Endodermal cell (in vitro differentiated cells): ENCODE data around the gene TMUB1. TPM values are rescaled to one million over a fixed set of nuclear protein-coding genes. Genes with fewer than 3 reads are reported as not detected.

ENCODE experiments used
- DNase-seq: peaks from one replicate; pipeline ENCODE4 v3.0.0-alpha.2; 2017
- H3K27ac ChIP-seq: 2 replicates; pipeline ENCODE4 v1.5.1; 2013; ENCODE audit warnings: mild to moderate bottlenecking, low read depth, low read length, moderate library complexity
- H3K27me3 ChIP-seq: 2 replicates; pipeline ENCODE4 v1.6.1; 2013; ENCODE audit warnings: mild to moderate bottlenecking, low read length, moderate library complexity; ENCODE audit not compliant: insufficient read depth, control insufficient read depth, poor library complexity, severe bottlenecking
- H3K36me3 ChIP-seq: 2 replicates; pipeline ENCODE4 v1.7.0; 2013; ENCODE audit warnings: mild to moderate bottlenecking, low read length, moderate library complexity; ENCODE audit not compliant: control insufficient read depth, insufficient read depth
- H3K4me1 ChIP-seq: one replicate; pipeline ENCODE4 v1.7.0; 2013; ENCODE audit warnings: low read length; ENCODE audit not compliant: control insufficient read depth, insufficient read depth
- H3K4me3 ChIP-seq: 2 replicates; pipeline ENCODE4 v1.5.1; 2013; ENCODE audit warnings: mild to moderate bottlenecking, low read length, moderate library complexity
- H3K9ac ChIP-seq: 2 replicates; pipeline ENCODE4 v1.6.1; 2013; ENCODE audit warnings: mild to moderate bottlenecking, low read length, moderate library complexity; ENCODE audit not compliant: poor library complexity, severe bottlenecking; ENCODE audit errors: extremely low read depth
- H3K9me3 ChIP-seq: 2 replicates; pipeline ENCODE4 v1.6.1; 2013; ENCODE audit warnings: mild to moderate bottlenecking, low read length, moderate library complexity; ENCODE audit not compliant: control insufficient read depth
- H3K27ac Mint-ChIP-seq: 2 replicates; pipeline ENCODE4 v1.8.0; 2020; ENCODE audit warnings: mixed read lengths
- H3K27me3 Mint-ChIP-seq: 2 replicates; pipeline ENCODE4 v1.8.0; 2021; ENCODE audit warnings: mild to moderate bottlenecking, mixed read lengths; ENCODE audit not compliant: insufficient read depth
- H3K36me3 Mint-ChIP-seq: 2 replicates; pipeline ENCODE4 v1.8.0; 2020; ENCODE audit warnings: low read depth, mixed read lengths
- H3K4me1 Mint-ChIP-seq: 2 replicates; pipeline ENCODE4 v1.8.0; 2020; ENCODE audit warnings: mixed read lengths
- H3K4me3 Mint-ChIP-seq: 2 replicates; pipeline ENCODE4 v1.8.0; 2020; ENCODE audit warnings: mild to moderate bottlenecking, moderate library complexity, mixed read lengths
- H3K9me3 Mint-ChIP-seq: 2 replicates; pipeline ENCODE4 v1.8.0; 2020; ENCODE audit warnings: mild to moderate bottlenecking, mixed read lengths
- WGBS, 2 experiments: methylation state at CpG; one replicate each; pipeline versions ENCODE4 v1.1.5 to v1.1.7; 2013; ENCODE audit warnings: missing lambda C conversion rate in 2 of 2, mixed read lengths in 1 of 2; ENCODE audit not compliant: insufficient coverage in 1 of 2, insufficient read length in 1 of 2; 5-methylcytosine and 5-hydroxymethylcytosine counted together
- total RNA-seq, 2 donors: library from RNA; stranded (reverse); fragmentation: NEBNext Ultra II Directional in 1 of 2; extraction: Animal tissue kit (Norgen Biotek cat#: 25700) in 1 of 2; gene quantifications; 2 replicates in 1 of 2; 3 replicates in 1 of 2; pipeline ENCODE4 v1.2.1, GENCODE V29; 2021
- TF ChIP-seq, protein P1 (sequence below): fragments of 200-600 bp; sonication (generic); conservative IDR thresholded peaks from 2 replicates; pipeline ENCODE4 v1.5.0; 2021; ENCODE audit warnings: antibody characterized with exemption, mild to moderate bottlenecking

Gene TMUB1
- total RNA-seq, 2 donors from 2014 or later, result 48.1 to 52.6 TPM

DNA sequence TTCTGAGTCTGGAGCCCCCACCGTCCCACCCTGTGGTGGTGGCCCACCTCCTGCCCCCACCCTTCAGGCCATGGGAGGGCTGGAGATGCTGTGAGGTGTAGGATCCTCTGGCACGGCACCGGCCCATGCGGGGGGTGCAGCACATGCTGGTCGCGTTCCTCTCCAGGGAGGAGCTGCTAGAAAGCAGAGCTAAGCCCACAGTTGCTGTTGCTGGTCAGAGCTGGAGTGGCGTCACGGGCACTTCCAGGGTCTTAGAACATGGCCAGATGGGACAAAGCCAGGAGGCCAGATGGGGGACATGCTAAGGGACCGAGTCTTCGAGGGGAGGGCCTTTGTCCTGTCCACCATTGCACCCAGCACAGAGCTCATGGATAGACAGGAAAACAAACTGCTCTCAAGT, 24.6 kb upstream of the TMUB1 start:
- Mint-ChIP-seq H3K4me1 (peaks cover 26% of the 10 kb centered on the region), H3K36me3 (peaks cover 4% of the 10 kb centered on the region)

DNA sequence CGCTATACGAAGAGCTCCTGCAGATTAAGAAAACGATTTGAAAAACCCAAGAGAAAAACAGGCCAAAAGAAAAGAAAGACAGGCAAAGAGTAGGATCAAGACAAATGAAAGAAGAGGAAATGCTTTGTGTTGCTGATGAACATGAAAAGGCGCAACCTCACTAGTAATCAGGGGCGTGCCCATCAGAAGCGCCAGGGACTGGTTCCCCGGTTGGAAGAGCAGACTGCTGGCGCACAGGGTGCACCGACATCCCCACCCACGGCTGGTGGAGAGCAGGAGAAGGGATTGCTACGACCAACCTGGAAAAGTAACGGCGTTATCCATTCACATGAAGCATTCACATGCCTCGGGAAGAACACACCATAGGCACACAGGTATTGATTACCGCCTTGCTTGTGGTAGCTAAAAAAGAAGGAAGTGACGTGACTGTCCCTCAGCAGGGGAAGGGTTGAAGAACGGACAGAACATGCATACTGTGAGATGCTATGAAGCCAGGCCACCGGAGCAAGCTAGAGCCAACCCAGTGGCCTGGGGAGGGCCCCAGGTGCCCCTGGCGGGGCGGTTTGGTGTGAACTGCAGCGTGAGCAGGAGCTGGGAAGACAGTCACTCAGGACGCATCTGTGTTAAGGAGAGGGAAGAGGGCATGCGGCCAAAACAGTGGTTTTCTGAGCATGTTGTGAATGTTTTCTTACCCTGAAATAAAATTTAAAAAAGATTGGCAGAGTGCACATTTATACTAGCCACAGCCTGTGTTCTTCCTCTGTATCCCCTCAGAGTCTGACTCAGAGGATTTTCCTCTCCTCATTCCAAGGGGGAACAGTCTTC, 21.3 kb upstream of the TMUB1 start:
- TF ChIP-seq, protein P1, sequence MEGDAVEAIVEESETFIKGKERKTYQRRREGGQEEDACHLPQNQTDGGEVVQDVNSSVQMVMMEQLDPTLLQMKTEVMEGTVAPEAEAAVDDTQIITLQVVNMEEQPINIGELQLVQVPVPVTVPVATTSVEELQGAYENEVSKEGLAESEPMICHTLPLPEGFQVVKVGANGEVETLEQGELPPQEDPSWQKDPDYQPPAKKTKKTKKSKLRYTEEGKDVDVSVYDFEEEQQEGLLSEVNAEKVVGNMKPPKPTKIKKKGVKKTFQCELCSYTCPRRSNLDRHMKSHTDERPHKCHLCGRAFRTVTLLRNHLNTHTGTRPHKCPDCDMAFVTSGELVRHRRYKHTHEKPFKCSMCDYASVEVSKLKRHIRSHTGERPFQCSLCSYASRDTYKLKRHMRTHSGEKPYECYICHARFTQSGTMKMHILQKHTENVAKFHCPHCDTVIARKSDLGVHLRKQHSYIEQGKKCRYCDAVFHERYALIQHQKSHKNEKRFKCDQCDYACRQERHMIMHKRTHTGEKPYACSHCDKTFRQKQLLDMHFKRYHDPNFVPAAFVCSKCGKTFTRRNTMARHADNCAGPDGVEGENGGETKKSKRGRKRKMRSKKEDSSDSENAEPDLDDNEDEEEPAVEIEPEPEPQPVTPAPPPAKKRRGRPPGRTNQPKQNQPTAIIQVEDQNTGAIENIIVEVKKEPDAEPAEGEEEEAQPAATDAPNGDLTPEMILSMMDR, result no peak
- Histone ChIP-seq H3K27ac (no peak overlapping the region), H3K9ac (no peak overlapping the region), H3K27me3 (no peaks in the 10 kb centered on the region), H3K9me3 (no peaks in the 10 kb centered on the region), H3K4me3 (no peak overlapping the region), H3K4me1 (no peaks in the 10 kb centered on the region), H3K36me3 (peaks cover 29% of the 10 kb centered on the region)
- H3K27ac Mint-ChIP-seq, result no peak overlapping the region
- peaks cover 4% of the 10 kb centered on the region for H3K36me3 Mint-ChIP-seq
- DNase-seq, result peak; percentile 82
- no peaks in the 10 kb centered on the region for H3K27me3 Mint-ChIP-seq
- no peaks in the 10 kb centered on the region for H3K9me3 Mint-ChIP-seq
- peak overlapping the region; percentile 13 for H3K4me3 Mint-ChIP-seq
- 75 to 79% methylated on average over 22 to 23 of the region's 23 CpGs for WGBS, 2 experiments
- peaks cover 15% of the 10 kb centered on the region for H3K4me1 Mint-ChIP-seq

More for the DNA sequence above, 24.6 kb upstream of the TMUB1 start:
- no peaks in the 10 kb centered on the region for H3K9me3 Mint-ChIP-seq
- no peak overlapping the region for H3K27ac ChIP-seq
- H3K27me3 ChIP-seq, result no peaks in the 10 kb centered on the region
- H3K4me3 Mint-ChIP-seq, result no peak overlapping the region
- no peak overlapping the region for H3K9ac ChIP-seq
- DNase-seq, result no peak
- H3K4me1 ChIP-seq, result peaks cover 11% of the 10 kb centered on the region
- no peaks in the 10 kb centered on the region for H3K9me3 ChIP-seq
- no peak overlapping the region for H3K4me3 ChIP-seq
- WGBS, 2 experiments, result 88 to 90% methylated on average over 6 to 10 of the region's 10 CpGs
- H3K36me3 ChIP-seq, result peaks cover 24% of the 10 kb centered on the region
- no peak overlapping the region for H3K27ac Mint-ChIP-seq
- no peaks in the 10 kb centered on the region for H3K27me3 Mint-ChIP-seq
- TF ChIP-seq, protein P1, result no peak

DNA sequence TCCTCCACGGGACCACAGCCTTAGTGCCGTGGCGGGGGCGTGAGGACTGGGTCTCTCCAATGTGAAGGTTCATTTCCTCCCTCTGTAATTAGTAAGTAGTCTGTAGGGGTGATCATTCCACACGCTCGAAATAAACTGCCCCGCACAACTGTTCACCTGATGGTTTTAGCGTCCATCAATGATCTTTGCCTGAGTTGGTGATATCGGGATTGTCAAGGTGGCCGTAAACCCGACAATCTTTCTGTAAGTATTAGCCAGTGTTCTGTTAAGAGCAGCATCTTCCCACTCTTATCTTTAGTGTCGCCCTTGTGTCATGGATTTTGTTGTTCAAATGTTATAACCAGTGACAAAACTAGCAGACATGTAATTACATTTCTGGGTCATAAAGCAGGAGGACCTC, 20.7 kb upstream of the TMUB1 start:
- Mint-ChIP-seq H3K27me3 (no peaks in the 10 kb centered on the region), H3K9me3 (no peaks in the 10 kb centered on the region), H3K36me3 (peaks cover 4% of the 10 kb centered on the region), H3K27ac (no peak overlapping the region), H3K4me1 (peaks cover 12% of the 10 kb centered on the region), H3K4me3 (no peak overlapping the region)
- Histone ChIP-seq H3K36me3 (peaks cover 29% of the 10 kb centered on the region), H3K9ac (no peak overlapping the region), H3K4me3 (no peak overlapping the region), H3K4me1 (no peaks in the 10 kb centered on the region), H3K27me3 (no peaks in the 10 kb centered on the region), H3K9me3 (no peaks in the 10 kb centered on the region), H3K27ac (no peak overlapping the region)
- TF ChIP-seq, protein P1, result no peak
- WGBS, 2 experiments, result 90 to 94% methylated on average over 8 to 11 of the region's 12 CpGs
- no peak for DNase-seq
